ENCODE measurements around the gene SLCO3A1.
A peak's percentile ranks its signal among the peaks of the same experiment; 100 is the strongest.

The SLCO3A1 gene

DNA sequence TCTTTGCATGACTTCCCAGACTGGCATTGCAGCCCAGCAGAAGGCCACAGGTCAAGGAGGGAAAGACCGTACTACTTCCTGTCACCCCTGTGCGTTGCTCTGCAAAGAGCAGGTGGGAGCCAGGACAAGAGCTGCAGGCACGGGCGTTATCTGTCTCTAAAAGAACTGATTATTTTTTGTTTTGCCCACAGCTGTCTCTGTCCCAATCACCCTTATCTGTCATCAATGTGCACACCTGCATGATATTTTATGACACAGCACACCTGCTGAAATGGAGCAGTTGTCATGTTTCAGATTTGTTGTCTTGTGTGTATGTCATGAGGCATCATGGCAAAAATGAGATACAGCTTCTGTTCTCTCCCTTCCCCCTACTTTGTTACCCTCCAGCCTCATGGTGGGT lies 58.8 kb downstream of the SLCO3A1 start:
- DNase-seq (ENCODE audit: low spot score) = no peak

GRCh38 chr15:91913560-91913959 lies 60.1 kb downstream of the SLCO3A1 start:
- DNase-seq (ENCODE audit: low spot score) = no peak

GRCh38 chr15:91915576-91915975 lies 62.1 kb downstream of the SLCO3A1 start:
- no peak for DNase-seq (ENCODE audit: low spot score)

GRCh38 chr15:91916051-91916450 lies 62.5 kb downstream of the SLCO3A1 start:
- no peak for DNase-seq (ENCODE audit: low spot score)

DNA sequence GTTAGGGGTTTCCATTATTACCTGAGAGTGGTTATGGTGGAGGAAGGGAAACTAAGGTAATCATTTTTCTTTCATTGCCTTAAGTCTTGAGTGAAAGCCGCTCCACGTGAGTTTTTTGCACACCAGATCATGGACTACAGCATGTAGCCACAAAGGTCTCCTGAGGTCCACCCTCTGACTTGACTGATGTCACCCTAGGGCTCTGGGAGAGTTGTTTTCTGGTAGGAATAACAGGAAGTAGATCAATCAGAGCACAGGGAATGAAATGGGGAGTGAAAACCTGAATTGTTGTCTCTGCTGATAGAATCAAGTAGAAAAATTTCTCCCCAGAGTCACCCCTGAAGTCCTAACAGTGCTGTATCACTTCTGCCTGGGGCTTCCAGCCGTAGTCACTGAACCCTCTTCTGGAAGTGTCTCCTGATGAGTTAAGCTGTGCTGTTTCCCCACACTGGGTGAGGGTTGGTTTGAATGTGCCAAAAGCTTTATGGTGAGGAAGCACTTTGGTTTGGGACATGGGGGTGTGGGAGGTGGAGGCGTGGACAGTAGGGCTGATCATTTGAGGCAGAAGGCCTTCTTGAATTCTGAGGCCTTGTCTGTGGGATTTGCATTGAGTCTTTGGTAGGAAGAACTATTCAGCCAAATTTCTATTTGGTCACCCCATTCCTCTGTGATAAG lies 64.3 kb downstream of the SLCO3A1 start:
- no peak for DNase-seq (ENCODE audit: low spot score)

- no peak for DNase-seq (ENCODE audit: low spot score)
Observed at GRCh38 chr15:91919014-91919534, 65.6 kb downstream of the SLCO3A1 start.

GRCh38 chr15:91921188-91921842 lies 67.8 kb downstream of the SLCO3A1 start:
- DNase-seq (ENCODE audit: low spot score) = peak; percentile 7

- DNase-seq (ENCODE audit: low spot score) = no peak
Observed at GRCh38 chr15:91921843-91922198, 68.3 kb downstream of the SLCO3A1 start.

GRCh38 chr15:91922646-91923547 lies 69.4 kb downstream of the SLCO3A1 start:
- DNase-seq (ENCODE audit: low spot score) = no peak

GRCh38 chr15:91924183-91924582 lies 70.7 kb downstream of the SLCO3A1 start:
- DNase-seq (ENCODE audit: low spot score) = no peak

GRCh38 chr15:91924837-91925495 lies 71.5 kb downstream of the SLCO3A1 start:
- DNase-seq (ENCODE audit: low spot score) = no peak

GRCh38 chr15:91925794-91926193 lies 72.3 kb downstream of the SLCO3A1 start:
- DNase-seq (ENCODE audit: low spot score) = no peak

- no peak for DNase-seq (ENCODE audit: low spot score)
Observed at GRCh38 chr15:91926908-91927270, 73.4 kb downstream of the SLCO3A1 start.

GRCh38 chr15:91927585-91927984 lies 74.1 kb downstream of the SLCO3A1 start:
- DNase-seq (ENCODE audit: low spot score) = no peak

GRCh38 chr15:91928675-91929074 lies 75.2 kb downstream of the SLCO3A1 start:
- no peak for DNase-seq (ENCODE audit: low spot score)

- no peak for DNase-seq (ENCODE audit: low spot score)
Observed at GRCh38 chr15:91929509-91929908, 76.0 kb downstream of the SLCO3A1 start.

DNA sequence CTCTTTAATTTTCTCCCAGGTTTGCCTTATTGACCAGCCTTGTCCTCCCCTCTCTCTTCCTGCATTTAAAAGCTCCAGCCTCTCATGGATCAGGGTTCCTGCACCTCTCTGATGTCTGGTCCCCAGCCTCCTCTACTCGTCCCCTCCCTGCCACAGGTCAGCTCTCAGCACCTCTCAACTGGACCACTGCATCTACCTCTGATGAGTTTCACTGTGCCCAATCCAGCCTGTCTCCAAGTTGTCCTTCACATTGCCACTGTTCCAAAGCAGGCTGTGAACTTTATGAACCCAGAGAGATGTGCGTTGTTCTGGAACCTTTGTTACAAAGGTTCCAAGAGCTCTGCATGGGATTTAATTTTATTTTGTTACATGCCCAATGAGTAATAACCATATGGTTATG lies 76.6 kb downstream of the SLCO3A1 start:
- DNase-seq (ENCODE audit: low spot score) = no peak

- DNase-seq (ENCODE audit: low spot score) = no peak
Observed at GRCh38 chr15:91936182-91936775, 82.8 kb downstream of the SLCO3A1 start.

DNA sequence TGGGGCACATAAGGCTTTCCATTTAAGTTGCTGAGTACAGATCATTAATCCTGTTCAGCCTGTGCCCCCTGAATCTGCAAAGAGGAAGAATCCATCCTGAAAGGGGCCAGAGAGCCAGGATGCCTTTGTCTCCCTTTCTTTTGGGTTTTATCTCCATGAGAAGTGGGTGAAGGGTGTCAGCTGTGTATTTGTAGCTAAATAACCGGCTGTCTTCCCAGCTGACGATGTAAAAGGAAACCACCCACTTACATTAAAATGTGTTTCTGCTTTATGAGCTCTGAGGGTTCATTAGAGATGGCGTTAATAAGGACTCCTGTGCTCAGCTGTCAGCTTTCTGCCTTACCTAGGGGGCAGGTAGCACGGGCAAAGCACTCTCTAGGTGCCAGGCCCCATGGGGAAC lies 83.4 kb downstream of the SLCO3A1 start:
- DNase-seq (ENCODE audit: low spot score) = no peak

- DNase-seq (ENCODE audit: low spot score) = no peak
Observed at GRCh38 chr15:91938136-91938535, 84.6 kb downstream of the SLCO3A1 start.

GRCh38 chr15:91939403-91939831 lies 85.9 kb downstream of the SLCO3A1 start:
- no peak for DNase-seq (ENCODE audit: low spot score)
